Measurements from ENCODE around the gene ZNF579. TPM values are rescaled to one million over a fixed set of nuclear protein-coding genes. Genes with fewer than 3 reads are reported as not detected.
"Not testable (repeated sequence)": the region's sequence is repeated elsewhere in the genome, so short reads cannot be mapped to it uniquely, and the experiment has no call there.

The ZNF579 gene
- total and polyA plus RNA-seq, 7 experiments from 2014 or later: 0.50 to 11.0 (median 6.1) TPM

DNA sequence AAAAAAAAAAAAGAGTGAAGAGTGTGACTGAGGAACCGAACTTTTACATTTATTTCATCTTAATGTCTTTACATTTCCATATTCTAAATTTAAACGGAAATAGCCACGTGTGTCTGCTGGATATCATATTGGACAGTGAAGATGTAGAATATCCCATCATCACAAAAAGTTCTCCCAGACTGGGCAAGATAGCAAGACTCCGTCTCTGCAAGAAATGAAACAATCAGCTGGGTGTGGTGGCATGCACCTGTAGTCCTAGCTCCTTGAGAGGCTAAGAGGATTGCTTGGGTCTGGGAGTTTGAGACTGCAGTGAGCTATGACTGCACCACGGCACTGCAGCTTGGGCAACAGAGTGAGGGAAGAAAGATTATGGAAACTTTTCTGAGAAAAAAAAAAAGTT is 3.9 kb downstream of the ZNF579 start:
- H3K27me3 Mint-ChIP-seq: no peaks in the 10 kb centered on the region
- H3K36me3 Mint-ChIP-seq: peaks cover 0 to 15% (median 9%) of the 10 kb centered on the region in 5 donors
- ATAC-seq (no peak), DNase-seq (no peak)
- H3K27ac Mint-ChIP-seq: peak overlapping the region in 2 of 9 donors; percentile 26 to 80
- peaks cover 12 to 20% (median 17%) of the 10 kb centered on the region in 7 donors for H3K4me1 Mint-ChIP-seq
- CTCF ChIA-PET: interaction anchor here (0.6 kb wide), 1 partner anchor 158 kb away, joined by 3 read pairs; no protein-coding TSS in a partner anchor
- H3K27me3 ChIP-seq (ENCODE audit: control insufficient read depth in 2 of 2, insufficient read depth in 2 of 2, low read length in 2 of 2): no peaks in the 10 kb centered on the region
- peak overlapping the region in 8 of 10 donors; percentile 2 to 70 (median 38) for H3K4me3 Mint-ChIP-seq
- H3K4me3 ChIP-seq (ENCODE audit: low read length): no peak overlapping the region
- H3K27ac ChIP-seq (ENCODE audit: low read depth, low read length): no peak overlapping the region
- H3K36me3 ChIP-seq (ENCODE audit: control insufficient read depth in 2 of 3, insufficient read depth in 3 of 3, low read length in 3 of 3): peaks cover 0 to 11% (median 0%) of the 10 kb centered on the region in 3 experiments
- peaks cover 0 to 3% (median 0%) of the 10 kb centered on the region in 3 experiments for H3K9me3 ChIP-seq (ENCODE audit: control insufficient read depth in 2 of 3, low read length in 3 of 3)
- POLR2A ChIA-PET: no interaction called here
- H3K4me1 ChIP-seq (ENCODE audit: control insufficient read depth in 2 of 2, insufficient read depth in 2 of 2, low read length in 2 of 2): peaks cover 5 to 14% of the 10 kb centered on the region in 2 donors
- peaks cover 0 to 8% (median 3%) of the 10 kb centered on the region in 11 donors for H3K9me3 Mint-ChIP-seq
- intact Hi-C loops (cut with micrococcal nuclease): no loop called here

DNA sequence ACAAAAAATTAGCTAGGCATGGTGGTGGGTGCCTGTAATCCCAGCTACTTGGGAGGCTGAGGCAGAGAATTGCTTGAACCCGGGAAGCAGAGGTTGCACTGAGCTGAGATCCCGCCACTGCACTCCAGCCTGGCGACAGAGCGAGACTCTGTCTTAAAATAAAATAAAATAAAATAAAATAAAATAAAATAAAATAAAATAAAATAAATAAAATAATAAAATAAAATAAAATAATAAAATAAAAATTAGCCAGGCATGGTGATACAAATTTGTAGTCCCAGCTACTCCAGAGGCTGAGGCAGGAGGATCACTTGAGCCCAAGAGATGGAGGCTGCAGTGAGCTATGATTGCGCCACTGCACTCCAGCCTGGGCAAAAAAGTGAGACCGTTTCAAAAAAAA is 6.7 kb downstream of the ZNF579 start:
- H3K27ac Mint-ChIP-seq; H3K27me3 Mint-ChIP-seq; intact Hi-C loops (cut with micrococcal nuclease); POLR2A ChIA-PET; H3K9me3 ChIP-seq (ENCODE audit: control insufficient read depth in 2 of 3, low read length in 3 of 3); DNase-seq; ATAC-seq; H3K27me3 ChIP-seq (ENCODE audit: control insufficient read depth in 2 of 2, insufficient read depth in 2 of 2, low read length in 2 of 2); H3K27ac ChIP-seq (ENCODE audit: low read depth, low read length); H3K4me1 Mint-ChIP-seq; H3K4me3 ChIP-seq (ENCODE audit: low read length); H3K4me1 ChIP-seq (ENCODE audit: control insufficient read depth in 2 of 2, insufficient read depth in 2 of 2, low read length in 2 of 2); H3K9me3 Mint-ChIP-seq; H3K4me3 Mint-ChIP-seq: not testable (repeated sequence)
- H3K36me3 ChIP-seq (ENCODE audit: control insufficient read depth in 2 of 3, insufficient read depth in 3 of 3, low read length in 3 of 3): peaks cover 0 to 11% (median 0%) of the 10 kb centered on the region in 3 experiments
- H3K36me3 Mint-ChIP-seq: peaks cover 0 to 10% (median 8%) of the 10 kb centered on the region in 5 donors
- CTCF ChIA-PET: interaction anchor here (1.0 to 2.0 kb wide), 2 partner anchors 32 to 45 kb away, joined by 3 to 7 read pairs; partner anchors contain the start of gene ZNF865

DNA sequence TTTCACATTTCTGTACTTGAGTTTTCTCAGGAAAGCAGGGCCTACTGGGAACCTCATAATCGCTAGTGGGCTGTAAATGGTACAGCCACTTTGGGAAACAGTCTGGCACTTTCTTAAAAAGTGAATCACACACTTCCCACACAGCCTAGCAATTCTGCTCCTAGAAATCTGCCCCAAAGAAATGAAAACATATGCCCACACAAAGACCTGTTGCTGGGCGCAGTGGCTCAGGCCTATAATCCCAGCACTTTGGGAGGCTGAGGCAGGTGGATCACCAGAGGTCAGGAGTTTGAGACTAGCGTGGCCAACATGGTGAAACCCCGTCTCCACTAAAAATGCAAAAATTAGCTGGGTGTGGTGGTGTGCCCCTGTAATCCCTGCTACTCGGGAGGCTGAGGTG is 11.2 kb downstream of the ZNF579 start:
- H3K9me3 ChIP-seq (ENCODE audit: control insufficient read depth in 2 of 3, low read length in 3 of 3); CTCF ChIA-PET; H3K4me3 Mint-ChIP-seq; H3K4me1 ChIP-seq (ENCODE audit: control insufficient read depth in 2 of 2, insufficient read depth in 2 of 2, low read length in 2 of 2); DNase-seq; H3K36me3 ChIP-seq (ENCODE audit: control insufficient read depth in 2 of 3, insufficient read depth in 3 of 3, low read length in 3 of 3); ATAC-seq; H3K9me3 Mint-ChIP-seq; intact Hi-C loops (cut with micrococcal nuclease); H3K27ac ChIP-seq (ENCODE audit: low read depth, low read length); H3K27me3 ChIP-seq (ENCODE audit: control insufficient read depth in 2 of 2, insufficient read depth in 2 of 2, low read length in 2 of 2); H3K4me3 ChIP-seq (ENCODE audit: low read length); H3K36me3 Mint-ChIP-seq; H3K4me1 Mint-ChIP-seq; H3K27ac Mint-ChIP-seq; POLR2A ChIA-PET: not testable (repeated sequence)
- peaks cover 0 to 16% (median 6%) of the 10 kb centered on the region in 5 donors for H3K27me3 Mint-ChIP-seq

DNA sequence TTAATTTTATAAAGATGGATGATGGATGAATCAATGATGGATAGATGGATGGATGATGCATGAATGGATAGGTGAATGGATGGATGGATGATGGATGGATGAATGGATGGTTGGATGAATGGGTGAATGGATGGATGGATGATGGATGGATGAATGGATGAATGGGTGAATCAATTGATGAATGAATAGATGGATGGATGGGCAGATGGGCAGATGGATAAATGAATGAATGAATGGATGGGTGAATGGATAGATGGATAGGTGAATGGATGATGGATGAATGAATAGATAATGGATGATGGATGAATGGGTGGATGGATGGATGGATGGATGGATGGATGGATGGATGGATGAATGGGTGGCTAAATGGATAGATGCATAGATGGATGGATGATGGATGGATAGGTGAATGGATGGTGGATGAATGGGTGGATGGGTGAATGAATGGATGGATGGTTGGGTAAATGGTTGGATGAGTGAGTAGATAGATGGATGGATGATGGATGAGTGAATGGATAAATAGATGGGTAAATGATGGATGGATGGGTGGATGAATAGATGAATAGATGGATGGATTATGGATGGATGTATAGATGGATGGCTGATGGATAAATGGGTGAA is 12.8 kb downstream of the ZNF579 start:
- intact Hi-C loops (cut with micrococcal nuclease): no loop called here
- no peak overlapping the region for H3K27ac Mint-ChIP-seq
- ATAC-seq: no peak
- peaks cover 0 to 2% (median 0%) of the 10 kb centered on the region in 11 donors for H3K9me3 Mint-ChIP-seq
- DNase-seq: no peak
- H3K4me3 ChIP-seq (ENCODE audit: low read length): no peak overlapping the region
- peaks cover 0 to 20% (median 6%) of the 10 kb centered on the region in 5 donors for H3K27me3 Mint-ChIP-seq
- H3K36me3 ChIP-seq (ENCODE audit: control insufficient read depth in 2 of 3, insufficient read depth in 3 of 3, low read length in 3 of 3): no peaks in the 10 kb centered on the region
- no peaks in the 10 kb centered on the region for H3K27me3 ChIP-seq (ENCODE audit: control insufficient read depth in 2 of 2, insufficient read depth in 2 of 2, low read length in 2 of 2)
- peaks cover 0 to 4% (median 0%) of the 10 kb centered on the region in 5 donors for H3K36me3 Mint-ChIP-seq
- no peak overlapping the region for H3K27ac ChIP-seq (ENCODE audit: low read depth, low read length)
- POLR2A ChIA-PET: no interaction called here
- CTCF ChIA-PET: no interaction called here
- no peaks in the 10 kb centered on the region for H3K4me1 Mint-ChIP-seq
- no peaks in the 10 kb centered on the region for H3K4me1 ChIP-seq (ENCODE audit: control insufficient read depth in 2 of 2, insufficient read depth in 2 of 2, low read length in 2 of 2)
- no peaks in the 10 kb centered on the region for H3K9me3 ChIP-seq (ENCODE audit: control insufficient read depth in 2 of 3, low read length in 3 of 3)
- no peak overlapping the region for H3K4me3 Mint-ChIP-seq

DNA sequence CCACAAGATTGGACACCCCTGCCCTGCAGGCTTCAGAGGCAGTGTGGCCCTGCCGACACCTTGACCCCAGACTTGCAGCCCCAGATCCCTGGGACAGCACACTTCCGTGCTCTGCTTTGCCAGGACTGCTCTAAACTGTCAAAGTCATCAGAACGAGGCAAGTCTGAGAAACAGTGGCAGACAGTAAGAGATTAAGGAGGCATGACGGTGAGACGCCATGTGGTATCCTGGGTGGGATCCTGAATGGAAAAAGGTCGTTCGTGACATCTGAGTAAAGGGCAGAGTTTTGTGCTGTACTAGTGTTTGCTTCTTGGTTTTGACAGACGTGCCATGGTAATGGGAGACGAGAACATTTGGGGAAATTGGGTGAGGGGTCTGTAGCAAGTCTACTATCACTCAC is 13.8 kb downstream of the ZNF579 start:
- Mint-ChIP-seq H3K9me3 (peaks cover 0 to 2% (median 0%) of the 10 kb centered on the region in 11 donors), H3K27ac (no peak overlapping the region), H3K27me3 (peaks cover 0 to 20% (median 6%) of the 10 kb centered on the region in 5 donors), H3K4me3 (no peak overlapping the region), H3K36me3 (peaks cover 0 to 4% (median 0%) of the 10 kb centered on the region in 5 donors), H3K4me1 (no peaks in the 10 kb centered on the region)
- Histone ChIP-seq H3K27me3 (ENCODE audit: control insufficient read depth in 2 of 2, insufficient read depth in 2 of 2, low read length in 2 of 2) (no peaks in the 10 kb centered on the region), H3K27ac (ENCODE audit: low read depth, low read length) (no peak overlapping the region), H3K9me3 (ENCODE audit: control insufficient read depth in 2 of 3, low read length in 3 of 3) (no peaks in the 10 kb centered on the region), H3K4me3 (ENCODE audit: low read length) (no peak overlapping the region), H3K4me1 (ENCODE audit: control insufficient read depth in 2 of 2, insufficient read depth in 2 of 2, low read length in 2 of 2) (no peaks in the 10 kb centered on the region), H3K36me3 (ENCODE audit: control insufficient read depth in 2 of 3, insufficient read depth in 3 of 3, low read length in 3 of 3) (no peaks in the 10 kb centered on the region)
- ATAC-seq: no peak
- DNase-seq: no peak
- intact Hi-C loops (cut with micrococcal nuclease): no loop called here
- CTCF ChIA-PET: no interaction called here
- POLR2A ChIA-PET: no interaction called here

DNA sequence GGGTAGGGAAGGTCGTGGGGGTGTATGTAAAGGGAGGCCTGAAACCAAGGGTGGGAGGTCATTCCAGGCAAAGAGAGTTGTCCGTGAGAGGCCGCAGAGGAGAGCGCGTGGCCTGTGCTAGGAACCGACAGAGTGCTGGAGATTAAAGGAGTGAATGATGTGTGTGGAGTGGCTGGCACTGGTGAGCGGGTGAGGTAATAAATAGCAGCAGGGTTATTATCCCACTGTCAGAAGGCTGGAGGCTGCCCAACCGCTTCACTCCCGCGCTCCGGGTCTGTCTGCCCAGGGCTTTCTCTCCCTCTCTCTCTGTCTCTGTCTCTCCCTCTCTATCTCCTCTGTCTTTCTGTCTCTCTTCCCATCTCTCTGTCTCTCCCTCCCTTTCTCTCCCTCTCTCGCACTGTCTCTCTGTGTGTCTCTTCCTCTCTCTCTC is 17.4 kb downstream of the ZNF579 start:
- H3K4me3 Mint-ChIP-seq: no peak overlapping the region

DNA sequence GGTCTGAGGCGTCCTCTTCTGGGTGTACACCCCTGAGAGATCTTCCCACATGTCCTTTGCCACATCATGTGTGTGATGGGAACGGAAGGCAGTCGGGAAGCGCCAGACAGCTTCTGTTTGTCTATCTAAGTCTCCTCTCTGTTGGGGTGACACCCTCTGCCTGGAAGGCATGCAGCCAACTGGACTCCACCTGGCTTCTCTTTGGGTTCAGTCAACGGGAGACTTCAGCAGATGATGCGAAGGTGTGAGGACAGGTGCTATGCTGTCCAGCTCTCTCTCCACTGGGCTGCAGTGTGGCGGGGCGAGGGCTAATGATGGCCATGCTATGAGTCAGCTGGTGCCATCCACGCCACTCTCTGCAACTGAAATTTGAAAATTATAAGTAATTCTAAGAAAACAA is 21.0 kb downstream of the ZNF579 start:
- no peaks in the 10 kb centered on the region for H3K9me3 ChIP-seq (ENCODE audit: control insufficient read depth in 2 of 3, low read length in 3 of 3)
- H3K4me1 ChIP-seq (ENCODE audit: control insufficient read depth in 2 of 2, insufficient read depth in 2 of 2, low read length in 2 of 2): no peaks in the 10 kb centered on the region
- Mint-ChIP-seq H3K27me3 (peaks cover 0 to 9% (median 2%) of the 10 kb centered on the region in 5 donors), H3K4me1 (no peaks in the 10 kb centered on the region), H3K36me3 (peaks cover 0 to 4% (median 0%) of the 10 kb centered on the region in 5 donors), H3K27ac (no peak overlapping the region), H3K9me3 (peaks cover 0 to 4% (median 0%) of the 10 kb centered on the region in 11 donors), H3K4me3 (no peak overlapping the region)
- H3K27me3 ChIP-seq (ENCODE audit: control insufficient read depth in 2 of 2, insufficient read depth in 2 of 2, low read length in 2 of 2): no peaks in the 10 kb centered on the region
- no peaks in the 10 kb centered on the region for H3K36me3 ChIP-seq (ENCODE audit: control insufficient read depth in 2 of 3, insufficient read depth in 3 of 3, low read length in 3 of 3)
- ChIA-PET POLR2A (interaction anchor here (0.7 kb wide), 1 partner anchor 61 kb away, joined by 3 read pairs; no protein-coding TSS in a partner anchor), CTCF (interaction anchor here (0.6 kb wide), 1 partner anchor 268 kb away, joined by 5 read pairs; no protein-coding TSS in a partner anchor)
- H3K27ac ChIP-seq (ENCODE audit: low read depth, low read length): no peak overlapping the region
- DNase-seq (no peak), ATAC-seq (no peak)
- intact Hi-C loops (cut with micrococcal nuclease): no loop called here
- no peak overlapping the region for H3K4me3 ChIP-seq (ENCODE audit: low read length)

More for the DNA sequence above, 17.4 kb downstream of the ZNF579 start:
- no peak for DNase-seq
- Histone ChIP-seq H3K4me1 (ENCODE audit: control insufficient read depth in 2 of 2, insufficient read depth in 2 of 2, low read length in 2 of 2) (no peaks in the 10 kb centered on the region), H3K36me3 (ENCODE audit: control insufficient read depth in 2 of 3, insufficient read depth in 3 of 3, low read length in 3 of 3) (no peaks in the 10 kb centered on the region), H3K9me3 (ENCODE audit: control insufficient read depth in 2 of 3, low read length in 3 of 3) (no peaks in the 10 kb centered on the region), H3K27ac (ENCODE audit: low read depth, low read length) (no peak overlapping the region), H3K27me3 (ENCODE audit: control insufficient read depth in 2 of 2, insufficient read depth in 2 of 2, low read length in 2 of 2) (no peaks in the 10 kb centered on the region), H3K4me3 (ENCODE audit: low read length) (no peak overlapping the region)
- no peak for ATAC-seq
- Mint-ChIP-seq H3K27ac (no peak overlapping the region), H3K9me3 (peaks cover 0 to 4% (median 0%) of the 10 kb centered on the region in 11 donors), H3K36me3 (peaks cover 0 to 4% (median 0%) of the 10 kb centered on the region in 5 donors), H3K27me3 (peaks cover 0 to 24% (median 13%) of the 10 kb centered on the region in 5 donors), H3K4me1 (no peaks in the 10 kb centered on the region)
- ChIA-PET CTCF (no interaction called here), POLR2A (no interaction called here)
- intact Hi-C loops (cut with micrococcal nuclease): no loop called here
